Stimulated activated CD8-positive, alpha-beta memory T cell treated with anti-CD3 and anti-CD28 coated beads, Interleukin-12 subunit alpha, Interleukin-12 subunit beta, amount 100 ng/mL, for 4 hours (primary cell): ENCODE results near the gene WAC.
"Not testable (repeated sequence)": the region's sequence is repeated elsewhere in the genome, so short reads cannot be mapped to it uniquely, and the experiment has no call there.

Source experiments
- DNase-seq: peaks from one replicate; pipeline ENCODE4 v3.0.0-alpha.2; 2020; ENCODE audit warnings: low read depth

WAC gene

GRCh38 chr10:28569506-28570159 lies 36.7 kb downstream of the WAC start:
- no peak for DNase-seq

- DNase-seq: no peak
Observed at GRCh38 chr10:28570598-28570997, 37.7 kb downstream of the WAC start.

GRCh38 chr10:28571265-28571664 lies 38.3 kb downstream of the WAC start:
- DNase-seq: no peak

- DNase-seq: not testable (repeated sequence)
Observed at GRCh38 chr10:28574214-28574613, 41.3 kb downstream of the WAC start.

GRCh38 chr10:28575852-28576251 lies 42.9 kb downstream of the WAC start:
- DNase-seq: no peak

- no peak for DNase-seq
Observed at GRCh38 chr10:28577506-28577905, 44.6 kb downstream of the WAC start.

- no peak for DNase-seq
Observed at GRCh38 chr10:28578454-28578853, 45.5 kb downstream of the WAC start.

GRCh38 chr10:28580825-28581224 lies 47.9 kb downstream of the WAC start:
- DNase-seq: no peak

- DNase-seq: no peak
Observed at GRCh38 chr10:28581916-28582315, 49.0 kb downstream of the WAC start.

- no peak for DNase-seq
Observed at GRCh38 chr10:28585076-28585475, 52.2 kb downstream of the WAC start.

- no peak for DNase-seq
Observed at GRCh38 chr10:28586176-28586575, 53.3 kb downstream of the WAC start.

GRCh38 chr10:28587270-28587969 lies 54.5 kb downstream of the WAC start:
- DNase-seq: no peak

GRCh38 chr10:28587970-28588290 lies 55.0 kb downstream of the WAC start:
- no peak for DNase-seq

GRCh38 chr10:28592953-28593352 lies 60.0 kb downstream of the WAC start:
- no peak for DNase-seq

- DNase-seq: no peak
Observed at GRCh38 chr10:28593811-28594210, 60.9 kb downstream of the WAC start.

- no peak for DNase-seq
Observed at GRCh38 chr10:28594406-28594805, 61.5 kb downstream of the WAC start.

- no peak for DNase-seq
Observed at GRCh38 chr10:28595613-28596012, 62.7 kb downstream of the WAC start.

- no peak for DNase-seq
Observed at GRCh38 chr10:28600056-28600455, 67.1 kb downstream of the WAC start.

GRCh38 chr10:28601012-28601411 lies 68.1 kb downstream of the WAC start:
- no peak for DNase-seq

- no peak for DNase-seq
Observed at GRCh38 chr10:28604567-28605536, 71.9 kb downstream of the WAC start.

GRCh38 chr10:28606568-28606967 lies 73.7 kb downstream of the WAC start:
- DNase-seq: no peak

GRCh38 chr10:28609636-28610035 lies 76.7 kb downstream of the WAC start:
- DNase-seq: not testable (repeated sequence)

GRCh38 chr10:28612877-28613276 lies 80.0 kb downstream of the WAC start:
- DNase-seq: no peak
